Thoracic aorta (tissue), 2 donors: ENCODE measurements around the gene CHRDL1. TPM values are rescaled to one million over a fixed set of nuclear protein-coding genes. Genes with fewer than 3 reads are reported as not detected.
"Not testable (repeated sequence)": the region's sequence is repeated elsewhere in the genome, so short reads cannot be mapped to it uniquely, and the experiment has no call there.

ENCODE experiments used
- ATAC-seq: fragments of 150-250 bp; one replicate; pipeline ENCODE4 v1.8.0; 2017; ENCODE audit warnings: low read depth; ENCODE audit not compliant: insufficient number of reproducible peaks, low FRiP score
- DNase-seq: peaks from one replicate; pipeline ENCODE4 v3.0.0-alpha.2; 2020; ENCODE audit warnings: low spot score
- H3K27ac ChIP-seq, 2 donors: fragments of 200-600 bp; sonication (generic); 1 replicate in 1 of 2; 2 replicates in 1 of 2; pipeline ENCODE4 v1.5.1; 2016; ENCODE audit warnings: mild to moderate bottlenecking in 2 of 2, moderate library complexity in 2 of 2
- H3K27me3 ChIP-seq: fragments of 200-600 bp; sonication (generic); replicated peaks from 2 replicates; pipeline ENCODE4 v1.6.0; 2016; ENCODE audit warnings: mild to moderate bottlenecking; ENCODE audit not compliant: insufficient read depth
- H3K36me3 ChIP-seq: fragments of 200-600 bp; sonication (generic); one replicate; pipeline ENCODE4 v1.5.1; 2016
- H3K4me1 ChIP-seq, 2 donors: fragments of 200-600 bp; sonication (generic); 1 replicate in 1 of 2; 2 replicates in 1 of 2; pipeline versions ENCODE4 v1.5.1 to v1.6.0; 2016; ENCODE audit warnings: low read depth in 2 of 2, mild to moderate bottlenecking in 1 of 2; ENCODE audit not compliant: control insufficient read depth in 1 of 2
- H3K4me3 ChIP-seq: fragments of 200-600 bp; sonication (generic); 2 replicates; pipeline ENCODE4 v1.5.1; 2016; ENCODE audit warnings: mild to moderate bottlenecking
- H3K9me3 ChIP-seq: fragments of 200-600 bp; sonication (generic); 2 replicates; pipeline ENCODE4 v1.5.1; 2016
- CTCF ChIP-seq: fragments of 200-600 bp; sonication (generic); IDR thresholded peaks from one replicate; pipeline ENCODE4 v1.5.1; 2019; ENCODE audit warnings: antibody characterized with exemption
- total RNA-seq, 2 donors: library from RNA; depleted of rRNA; stranded (reverse); fragments of >200 nt; gene quantifications; one replicate each; pipeline versions ENCODE4 v1.1.0 to v1.2.3, GENCODE V29; 2016

CHRDL1 gene
- total RNA-seq, 2 donors from 2014 or later = 16.8 to 48.6 TPM

GRCh38 chrX:110671068-110671803 is 124.4 kb downstream of the CHRDL1 start:
- no peak for DNase-seq

GRCh38 chrX:110669572-110669971 is 126.0 kb downstream of the CHRDL1 start:
- no peak overlapping the region for H3K4me3 ChIP-seq
- H3K27ac ChIP-seq = no peak overlapping the region
- H3K27me3 ChIP-seq = no peaks in the 10 kb centered on the region
- no peaks in the 10 kb centered on the region for H3K9me3 ChIP-seq
- no peak for TF ChIP-seq CTCF
- ATAC-seq = no peak
- DNase-seq = no peak
- H3K4me1 ChIP-seq = no peaks in the 10 kb centered on the region
- H3K36me3 ChIP-seq = no peaks in the 10 kb centered on the region

More at GRCh38 chrX:110671068-110671803, 124.4 kb downstream of the CHRDL1 start:
- Histone ChIP-seq H3K9me3 (no peaks in the 10 kb centered on the region), H3K27ac (no peak overlapping the region), H3K4me1 (no peaks in the 10 kb centered on the region), H3K36me3 (no peaks in the 10 kb centered on the region), H3K4me3 (no peak overlapping the region), H3K27me3 (no peaks in the 10 kb centered on the region)
- TF ChIP-seq CTCF = no peak
- ATAC-seq = no peak

- Histone ChIP-seq H3K4me1 (no peaks in the 10 kb centered on the region), H3K4me3 (no peak overlapping the region), H3K9me3 (no peaks in the 10 kb centered on the region), H3K36me3 (no peaks in the 10 kb centered on the region), H3K27ac (no peak overlapping the region), H3K27me3 (no peaks in the 10 kb centered on the region)
- ATAC-seq (no peak), DNase-seq (no peak)
- TF ChIP-seq CTCF = no peak
These were observed 127.9 kb downstream of the CHRDL1 start for GRCh38 chrX:110667706-110668105.

DNA sequence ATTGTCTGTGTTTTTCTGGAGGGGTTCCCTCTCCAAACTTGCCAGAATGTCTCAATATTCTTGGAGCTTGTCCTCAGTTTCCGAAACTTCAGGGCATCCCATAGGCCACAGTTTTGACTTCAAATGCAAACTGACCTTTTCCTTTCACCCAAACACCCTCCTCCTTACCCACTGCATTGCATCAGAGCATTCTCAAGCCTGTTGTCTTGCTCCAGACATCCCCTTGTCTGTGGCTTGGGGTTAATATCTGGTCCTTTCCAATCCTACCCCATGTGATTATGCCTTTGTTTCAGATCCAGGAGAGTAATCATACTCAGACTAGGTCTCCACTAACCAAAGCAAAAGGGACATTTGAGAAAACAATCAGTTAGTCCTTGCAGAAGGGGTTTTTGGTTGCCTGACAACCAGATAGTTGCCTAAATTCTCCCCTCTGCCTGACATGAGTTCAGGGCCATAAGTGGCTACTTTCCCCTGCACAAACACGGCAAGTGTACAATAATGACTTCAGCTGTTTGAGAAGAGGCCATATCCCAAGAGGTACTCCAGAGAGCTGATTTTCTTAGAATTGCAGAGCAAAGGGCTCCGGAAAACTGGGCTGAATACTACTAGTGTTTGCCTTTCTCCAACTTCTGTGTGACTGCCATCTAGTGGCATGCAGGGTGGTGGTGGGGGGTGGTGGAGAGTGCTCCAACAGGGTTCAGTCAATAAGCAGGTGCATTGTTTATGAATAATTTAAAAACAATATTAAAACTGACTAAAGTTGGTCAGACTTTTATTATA is 130.2 kb downstream of the CHRDL1 start:
- no peaks in the 10 kb centered on the region for H3K27me3 ChIP-seq
- no peak for TF ChIP-seq CTCF
- H3K4me1 ChIP-seq = no peaks in the 10 kb centered on the region
- no peak overlapping the region for H3K4me3 ChIP-seq
- H3K9me3 ChIP-seq = no peaks in the 10 kb centered on the region
- no peak for DNase-seq
- H3K27ac ChIP-seq = no peak overlapping the region
- H3K36me3 ChIP-seq = no peaks in the 10 kb centered on the region
- ATAC-seq = no peak

DNA sequence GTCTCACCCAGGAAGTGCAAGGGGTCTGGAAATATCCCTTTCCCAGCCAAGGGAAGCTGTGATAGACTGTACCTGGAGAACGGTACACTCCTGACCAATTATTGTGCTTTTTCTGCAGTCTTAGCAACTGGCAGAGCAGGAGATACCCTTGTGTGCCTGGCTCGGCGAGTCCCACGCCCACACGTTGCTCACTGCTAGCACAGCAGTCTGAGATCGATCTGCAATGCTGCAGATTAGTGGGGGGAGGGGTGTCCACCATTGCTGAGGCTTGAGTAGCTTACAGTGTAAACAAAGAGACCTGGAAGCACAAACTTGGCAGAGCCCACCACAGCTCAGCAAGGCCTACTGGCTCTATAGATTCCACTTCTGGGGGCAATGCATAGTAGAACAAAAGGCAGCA is 138.5 kb downstream of the CHRDL1 start:
- Histone ChIP-seq H3K27ac (no peak overlapping the region), H3K4me3 (no peak overlapping the region), H3K9me3 (no peaks in the 10 kb centered on the region), H3K27me3 (no peaks in the 10 kb centered on the region), H3K36me3 (no peaks in the 10 kb centered on the region), H3K4me1 (no peaks in the 10 kb centered on the region)
- ATAC-seq (no peak), DNase-seq (no peak)
- TF ChIP-seq CTCF = no peak

GRCh38 chrX:110654280-110654679 is 141.3 kb downstream of the CHRDL1 start:
- ATAC-seq, H3K9me3 ChIP-seq, H3K36me3 ChIP-seq, H3K27me3 ChIP-seq, H3K27ac ChIP-seq, DNase-seq, H3K4me3 ChIP-seq, H3K4me1 ChIP-seq: not testable (repeated sequence)
